MM.1S (cell line): ENCODE results near the gene INS.

Experiments used
- DNase-seq: peaks from one replicate; pipeline ENCODE4 v3.0.0-alpha.2; 2015
- H2AFZ ChIP-seq: fragments of 300-600 bp; sonication (generic); 2 replicates; pipeline ENCODE4 v1.6.0; 2016; ENCODE audit warnings: antibody characterized with exemption, low read length
- H3F3A ChIP-seq: fragments of 300-600 bp; sonication (generic); 2 replicates; pipeline ENCODE4 v1.6.1; 2016; ENCODE audit warnings: mild to moderate bottlenecking, antibody characterized with exemption, low read length, moderate library complexity, mixed read lengths; ENCODE audit not compliant: insufficient read depth
- H3K27ac ChIP-seq: fragments of 300-600 bp; sonication (generic); 2 replicates; pipeline ENCODE4 v1.5.1; 2016; ENCODE audit warnings: mild to moderate bottlenecking, low read length
- H3K27me3 ChIP-seq: fragments of 300-600 bp; sonication (generic); replicated peaks from 2 replicates; pipeline ENCODE4 v1.6.0; 2016; ENCODE audit warnings: low read length; ENCODE audit not compliant: insufficient read depth
- H3K36me3 ChIP-seq: fragments of 300-600 bp; sonication (generic); replicated peaks from 2 replicates; pipeline ENCODE4 v1.6.1; 2016; ENCODE audit warnings: mild to moderate bottlenecking, low read length, mixed read lengths; ENCODE audit not compliant: insufficient read depth
- H3K4me1 ChIP-seq: fragments of 300-600 bp; sonication (generic); 2 replicates; pipeline ENCODE4 v1.6.1; 2016; ENCODE audit warnings: low read length, mixed read lengths
- H3K4me2 ChIP-seq: fragments of 300-600 bp; sonication (generic); 2 replicates; pipeline ENCODE4 v1.6.0; 2016; ENCODE audit warnings: low read depth, low read length
- H3K4me3 ChIP-seq: fragments of 300-600 bp; sonication (generic); 2 replicates; pipeline ENCODE4 v1.5.1; 2016; ENCODE audit warnings: low read length, mixed read lengths
- H3K79me2 ChIP-seq: fragments of 300-600 bp; sonication (generic); 2 replicates; pipeline ENCODE4 v1.6.1; 2016; ENCODE audit warnings: mixed run types, low read length, mixed read lengths
- H3K9ac ChIP-seq: fragments of 300-600 bp; sonication (generic); 2 replicates; pipeline ENCODE4 v1.6.1; 2016; ENCODE audit warnings: low read length, mixed read lengths
- H3K9me2 ChIP-seq: fragments of 300-600 bp; sonication (generic); replicated peaks from 2 replicates; pipeline ENCODE4 v1.6.1; 2016; ENCODE audit warnings: mild to moderate bottlenecking, low read length, mixed read lengths; ENCODE audit not compliant: insufficient read depth
- H3K9me3 ChIP-seq: fragments of 300-600 bp; sonication (generic); replicated peaks from 2 replicates; pipeline ENCODE4 v1.6.1; 2016; ENCODE audit warnings: mild to moderate bottlenecking, low read length, mixed read lengths; ENCODE audit not compliant: insufficient read depth
- H4K20me1 ChIP-seq: fragments of 300-600 bp; sonication (generic); 2 replicates; pipeline ENCODE4 v1.6.1; 2016; ENCODE audit warnings: mild to moderate bottlenecking, low read length, moderate library complexity, mixed read lengths; ENCODE audit not compliant: insufficient read depth
- EZH2 ChIP-seq: fragments of 300-600 bp; sonication (generic); optimal IDR thresholded peaks from 2 replicates; pipeline ENCODE3; 2017; ENCODE audit warnings: low read depth, mild to moderate bottlenecking, antibody characterized with exemption, low read length, mixed read lengths
- EZH2phosphoT487 ChIP-seq: fragments of 300-600 bp; sonication (generic); IDR thresholded peaks from 2 replicates; pipeline ENCODE4 v1.6.1; 2018; ENCODE audit warnings: antibody characterized with exemption, low read length
- TF ChIP-seq, protein P1 (sequence below): fragments of 300-600 bp; sonication (generic); IDR thresholded peaks from 2 replicates; pipeline ENCODE4 v1.5.1; 2016; ENCODE audit warnings: antibody characterized with exemption, low read length, mixed read lengths

Gene INS

GRCh38 chr11:2182075-2182474 lies 21.1 kb upstream of the INS start:
- Histone ChIP-seq H3K9ac (no peak overlapping the region), H3K4me2 (no peak overlapping the region), H3F3A (no peaks in the 10 kb centered on the region), H3K36me3 (no peaks in the 10 kb centered on the region), H3K9me3 (no peaks in the 10 kb centered on the region), H4K20me1 (no peaks in the 10 kb centered on the region), H3K9me2 (no peaks in the 10 kb centered on the region), H3K27me3 (peaks cover 85% of the 10 kb centered on the region), H3K4me3 (no peak overlapping the region), H2AFZ (no peak overlapping the region), H3K79me2 (no peaks in the 10 kb centered on the region), H3K4me1 (no peaks in the 10 kb centered on the region), H3K27ac (no peak overlapping the region)
- no peak for DNase-seq
- no peak for TF ChIP-seq EZH2
- TF ChIP-seq EZH2phosphoT487 = no peak
- TF ChIP-seq, protein P1, sequence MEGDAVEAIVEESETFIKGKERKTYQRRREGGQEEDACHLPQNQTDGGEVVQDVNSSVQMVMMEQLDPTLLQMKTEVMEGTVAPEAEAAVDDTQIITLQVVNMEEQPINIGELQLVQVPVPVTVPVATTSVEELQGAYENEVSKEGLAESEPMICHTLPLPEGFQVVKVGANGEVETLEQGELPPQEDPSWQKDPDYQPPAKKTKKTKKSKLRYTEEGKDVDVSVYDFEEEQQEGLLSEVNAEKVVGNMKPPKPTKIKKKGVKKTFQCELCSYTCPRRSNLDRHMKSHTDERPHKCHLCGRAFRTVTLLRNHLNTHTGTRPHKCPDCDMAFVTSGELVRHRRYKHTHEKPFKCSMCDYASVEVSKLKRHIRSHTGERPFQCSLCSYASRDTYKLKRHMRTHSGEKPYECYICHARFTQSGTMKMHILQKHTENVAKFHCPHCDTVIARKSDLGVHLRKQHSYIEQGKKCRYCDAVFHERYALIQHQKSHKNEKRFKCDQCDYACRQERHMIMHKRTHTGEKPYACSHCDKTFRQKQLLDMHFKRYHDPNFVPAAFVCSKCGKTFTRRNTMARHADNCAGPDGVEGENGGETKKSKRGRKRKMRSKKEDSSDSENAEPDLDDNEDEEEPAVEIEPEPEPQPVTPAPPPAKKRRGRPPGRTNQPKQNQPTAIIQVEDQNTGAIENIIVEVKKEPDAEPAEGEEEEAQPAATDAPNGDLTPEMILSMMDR = no peak

DNA sequence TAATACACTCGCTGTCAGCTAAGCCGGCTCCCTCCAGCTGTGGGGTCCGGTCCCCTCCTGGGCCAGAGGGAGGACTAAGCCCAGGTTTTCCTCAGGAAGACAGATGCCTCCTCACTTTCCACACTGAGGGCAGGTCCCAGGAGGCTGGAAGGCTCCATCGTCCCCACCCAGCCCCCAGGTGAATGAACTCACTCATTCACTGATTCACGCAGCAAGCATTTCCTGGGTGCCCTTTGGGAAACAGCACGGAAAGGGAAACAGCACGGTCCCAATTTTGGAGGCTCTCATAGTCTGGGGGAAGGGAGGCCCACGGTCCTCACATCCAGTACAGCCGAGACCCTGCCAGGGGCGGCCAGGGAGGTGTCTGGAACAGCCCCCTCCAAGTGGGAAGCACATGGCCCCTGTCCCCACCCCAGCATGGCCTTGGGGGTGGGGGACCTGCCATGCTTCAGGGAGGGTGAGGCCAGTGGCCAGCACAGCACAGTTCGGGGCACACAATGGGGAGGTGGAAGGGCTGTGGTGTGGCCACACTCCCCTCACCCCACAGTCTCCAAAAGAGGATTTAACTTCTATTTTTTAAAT lies 19.9 kb upstream of the INS start:
- Histone ChIP-seq H2AFZ (no peak overlapping the region), H3K9ac (no peak overlapping the region), H3F3A (no peaks in the 10 kb centered on the region), H3K27me3 (peaks cover 86% of the 10 kb centered on the region), H3K36me3 (no peaks in the 10 kb centered on the region), H3K4me3 (no peak overlapping the region), H3K4me1 (no peaks in the 10 kb centered on the region), H3K27ac (no peak overlapping the region), H3K4me2 (no peak overlapping the region), H3K9me2 (no peaks in the 10 kb centered on the region), H3K9me3 (no peaks in the 10 kb centered on the region), H4K20me1 (no peaks in the 10 kb centered on the region), H3K79me2 (no peaks in the 10 kb centered on the region)
- TF ChIP-seq, protein P1 = no peak
- TF ChIP-seq EZH2 = no peak
- TF ChIP-seq EZH2phosphoT487 = no peak
- no peak for DNase-seq

DNA sequence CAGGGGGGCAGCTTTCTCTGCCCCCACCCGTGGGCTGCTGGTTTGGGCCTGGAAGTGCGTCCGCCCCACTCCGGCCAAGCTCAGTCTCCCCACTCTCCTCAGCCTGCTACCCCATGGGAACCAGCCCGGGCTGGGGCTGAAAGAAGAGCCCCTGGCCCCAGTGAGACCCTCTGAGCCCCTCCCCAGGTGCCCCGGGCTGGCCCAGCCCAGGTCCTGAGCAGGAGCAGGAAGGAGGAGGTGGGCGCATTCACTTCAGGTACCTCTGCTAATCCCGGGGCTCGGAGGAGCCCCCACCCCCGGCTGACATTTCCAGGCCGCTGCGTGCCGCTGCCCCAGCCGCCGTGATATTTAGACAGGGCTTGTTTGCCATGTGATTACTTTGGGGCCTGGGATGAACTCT lies 19.3 kb upstream of the INS start:
- Histone ChIP-seq H3K36me3 (no peaks in the 10 kb centered on the region), H2AFZ (no peak overlapping the region), H3K9me3 (no peaks in the 10 kb centered on the region), H3K4me1 (no peaks in the 10 kb centered on the region), H3K79me2 (no peaks in the 10 kb centered on the region), H3F3A (no peaks in the 10 kb centered on the region), H3K27me3 (peaks cover 86% of the 10 kb centered on the region), H3K4me2 (no peak overlapping the region), H3K4me3 (no peak overlapping the region), H3K9me2 (no peaks in the 10 kb centered on the region), H3K9ac (no peak overlapping the region), H4K20me1 (no peaks in the 10 kb centered on the region), H3K27ac (no peak overlapping the region)
- TF ChIP-seq EZH2phosphoT487 (no peak), EZH2 (no peak)
- TF ChIP-seq, protein P1 = no peak
- DNase-seq = no peak
